ENCODE data around the gene RBMS3.

- TF ChIP-seq, protein P1, sequence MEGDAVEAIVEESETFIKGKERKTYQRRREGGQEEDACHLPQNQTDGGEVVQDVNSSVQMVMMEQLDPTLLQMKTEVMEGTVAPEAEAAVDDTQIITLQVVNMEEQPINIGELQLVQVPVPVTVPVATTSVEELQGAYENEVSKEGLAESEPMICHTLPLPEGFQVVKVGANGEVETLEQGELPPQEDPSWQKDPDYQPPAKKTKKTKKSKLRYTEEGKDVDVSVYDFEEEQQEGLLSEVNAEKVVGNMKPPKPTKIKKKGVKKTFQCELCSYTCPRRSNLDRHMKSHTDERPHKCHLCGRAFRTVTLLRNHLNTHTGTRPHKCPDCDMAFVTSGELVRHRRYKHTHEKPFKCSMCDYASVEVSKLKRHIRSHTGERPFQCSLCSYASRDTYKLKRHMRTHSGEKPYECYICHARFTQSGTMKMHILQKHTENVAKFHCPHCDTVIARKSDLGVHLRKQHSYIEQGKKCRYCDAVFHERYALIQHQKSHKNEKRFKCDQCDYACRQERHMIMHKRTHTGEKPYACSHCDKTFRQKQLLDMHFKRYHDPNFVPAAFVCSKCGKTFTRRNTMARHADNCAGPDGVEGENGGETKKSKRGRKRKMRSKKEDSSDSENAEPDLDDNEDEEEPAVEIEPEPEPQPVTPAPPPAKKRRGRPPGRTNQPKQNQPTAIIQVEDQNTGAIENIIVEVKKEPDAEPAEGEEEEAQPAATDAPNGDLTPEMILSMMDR (IDR thresholded peaks at IDR 0.05), result no peak
- TF ChIP-seq POLR2AphosphoS5 (IDR thresholded peaks at IDR 0.05), result no peak
These were observed 17.4 kb upstream of the RBMS3 start for GRCh38 chr3:29263476-29263875.

Measured in upper lobe of left lung (tissue), 4 donors.